Effector CD4-positive, alpha-beta T cell (primary cell): ENCODE results near the gene SPRED2.

Source experiments
- DNase-seq: peaks from one replicate; pipeline ENCODE4 v3.0.0-alpha.2; 2020

The SPRED2 gene

GRCh38 chr2:65382776-65383357, 49.5 kb downstream of the SPRED2 start:
- peak; percentile 39 for DNase-seq

GRCh38 chr2:65382323-65382722, 50.1 kb downstream of the SPRED2 start:
- no peak for DNase-seq

- no peak for DNase-seq
These were observed 50.8 kb downstream of the SPRED2 start for GRCh38 chr2:65381607-65382051.

- DNase-seq, result no peak
These were observed 52.1 kb downstream of the SPRED2 start for GRCh38 chr2:65380255-65380654.

- no peak for DNase-seq
These were observed 52.7 kb downstream of the SPRED2 start for GRCh38 chr2:65379721-65380171.

GRCh38 chr2:65379223-65379622, 53.2 kb downstream of the SPRED2 start:
- no peak for DNase-seq

- DNase-seq, result no peak
These were observed 54.1 kb downstream of the SPRED2 start for GRCh38 chr2:65378290-65378689.

GRCh38 chr2:65377556-65378192, 54.7 kb downstream of the SPRED2 start:
- no peak for DNase-seq

- DNase-seq, result no peak
These were observed 56.7 kb downstream of the SPRED2 start for GRCh38 chr2:65375723-65376122.

- no peak for DNase-seq
These were observed 57.4 kb downstream of the SPRED2 start for GRCh38 chr2:65374999-65375398.

GRCh38 chr2:65374575-65374974, 57.8 kb downstream of the SPRED2 start:
- no peak for DNase-seq

GRCh38 chr2:65373365-65373918, 59.0 kb downstream of the SPRED2 start:
- no peak for DNase-seq

GRCh38 chr2:65372619-65373018, 59.8 kb downstream of the SPRED2 start:
- no peak for DNase-seq

- DNase-seq, result no peak
These were observed 61.3 kb downstream of the SPRED2 start for GRCh38 chr2:65371074-65371434.

GRCh38 chr2:65370387-65371073, 61.9 kb downstream of the SPRED2 start:
- DNase-seq, result no peak

- DNase-seq, result no peak
These were observed 62.4 kb downstream of the SPRED2 start for GRCh38 chr2:65369980-65370379.

- no peak for DNase-seq
These were observed 62.8 kb downstream of the SPRED2 start for GRCh38 chr2:65369574-65369973.

- no peak for DNase-seq
These were observed 63.9 kb downstream of the SPRED2 start for GRCh38 chr2:65368468-65368867.

- no peak for DNase-seq
These were observed 64.9 kb downstream of the SPRED2 start for GRCh38 chr2:65367524-65367923.

- DNase-seq, result no peak
These were observed 65.7 kb downstream of the SPRED2 start for GRCh38 chr2:65366595-65367125.

- no peak for DNase-seq
These were observed 67.2 kb downstream of the SPRED2 start for GRCh38 chr2:65364986-65365733.

GRCh38 chr2:65363879-65364666, 68.3 kb downstream of the SPRED2 start:
- DNase-seq, result no peak
